GM12878 (cell line): ENCODE measurements around the gene ATP5PD. TPM values are rescaled to one million over a fixed set of nuclear protein-coding genes. Genes with fewer than 3 reads are reported as not detected.

Experiments used
- ATAC-seq: fragments of 200-7000 bp; cut with Tn5 transposase; 3 replicates; pipeline ENCODE4 v1.9.1; 2020; ENCODE audit warnings: mild to moderate bottlenecking, moderate library complexity
- BruUV-seq: library from RNA; stranded (reverse); fragments of 400-500 nt; replicated peaks from 2 replicates; lab custom pipeline; 2021; lab: Mats Ljungman, UMichigan
- CTCF ChIA-PET: fragments of 300-600 bp; sonication (Branson Sonifier 250); formaldehyde crosslinking; extraction: SDS; loops from one replicate; lab custom pipeline; 2021; ENCODE audit warnings: inconsistent platforms; lab: Yijun Ruan, JAX
- POLR2A ChIA-PET: fragments of 350-600 bp; formaldehyde crosslinking; extraction: SDS; loops from one replicate; lab custom pipeline; 2021; ENCODE audit warnings: inconsistent platforms; lab: Charles Lee
- RAD21 ChIA-PET: fragments of 300-600 bp; sonication (Branson Sonifier 250); formaldehyde crosslinking; loops from one replicate; lab custom pipeline; 2023; ENCODE audit warnings: antibody characterized with exemption; ENCODE audit not compliant: unreplicated experiment; lab: Charles Lee
- SMC1A ChIA-PET: fragments of 300-600 bp; sonication (Branson Sonifier 250); formaldehyde crosslinking; loops from one replicate; lab custom pipeline; 2023; ENCODE audit not compliant: unreplicated experiment, uncharacterized antibody; lab: Charles Lee
- DNase-seq: peaks from one replicate; pipeline ENCODE4 v3.0.0-alpha.2; 2011; ENCODE audit warnings: low read depth, low spot score
- FAIRE-seq: peaks from 3 replicates; lab custom pipeline; 2011; peaks lifted over from hg19 to GRCh38; lab: Jason Lieb, UNC
- H2AFZ ChIP-seq: 2 replicates; pipeline ENCODE4 v1.6.0; 2011; ENCODE audit warnings: low read depth, low read length, control low read depth; ENCODE audit not compliant: control insufficient read depth
- H3K27ac ChIP-seq: 2 replicates; pipeline ENCODE4 v1.5.1; 2011; ENCODE audit warnings: control low read depth; ENCODE audit not compliant: control insufficient read depth, insufficient read depth
- H3K27me3 ChIP-seq, 2 experiments: replicated peaks in 1 of 2; 2 replicates each; pipeline versions ENCODE4 v1.6.0 to v1.6.1; 2011; ENCODE audit warnings: low read length in 1 of 2; ENCODE audit not compliant: control insufficient read depth in 2 of 2, insufficient read depth in 2 of 2
- H3K36me3 ChIP-seq, 2 experiments: 2 replicates each; pipeline ENCODE4 v1.5.1; 2011; ENCODE audit warnings: low read length in 1 of 2; ENCODE audit not compliant: control insufficient read depth in 2 of 2, insufficient read depth in 2 of 2
- H3K4me1 ChIP-seq: 2 replicates; pipeline ENCODE4 v1.6.1; 2011; ENCODE audit warnings: mild to moderate bottlenecking, low read length, moderate library complexity, mixed read lengths; ENCODE audit not compliant: control insufficient read depth, insufficient read depth
- H3K4me2 ChIP-seq: 2 replicates; pipeline ENCODE4 v1.6.0; 2011; ENCODE audit warnings: control low read depth; ENCODE audit not compliant: control insufficient read depth, insufficient read depth
- H3K4me3 ChIP-seq: fragments of 200-600 bp; sonication (generic); 2 replicates; pipeline ENCODE4 v1.5.1; 2016
- H3K79me2 ChIP-seq: 2 replicates; pipeline ENCODE4 v1.6.0; 2011; ENCODE audit warnings: low read length; ENCODE audit not compliant: control insufficient read depth, insufficient read depth
- H3K9ac ChIP-seq: 2 replicates; pipeline ENCODE4 v1.8.0; 2011; ENCODE audit warnings: low read length, control low read depth, mixed read lengths; ENCODE audit not compliant: control insufficient read depth, insufficient read depth
- H3K9me3 ChIP-seq: replicated peaks from 3 replicates; pipeline ENCODE4 v1.5.1; 2011; ENCODE audit warnings: mild to moderate bottlenecking, low read length; ENCODE audit not compliant: control insufficient read depth, insufficient read depth
- H4K20me1 ChIP-seq: 2 replicates; pipeline ENCODE4 v1.6.0; 2011; ENCODE audit not compliant: control insufficient read depth, insufficient read depth
- CREB1 ChIP-seq: IDR thresholded peaks from 2 replicates; pipeline ENCODE4 v1.6.1; 2012; ENCODE audit warnings: low read depth, mild to moderate bottlenecking, inconsistent platforms
- CREM ChIP-seq: IDR thresholded peaks from 2 replicates; pipeline ENCODE4 v1.6.1; 2014; ENCODE audit warnings: antibody characterized with exemption, low read depth
- HDGF ChIP-seq: fragments of 450-650 bp; IDR thresholded peaks from 2 replicates; pipeline ENCODE4 v1.6.1; 2016; ENCODE audit warnings: antibody characterized with exemption
- IKZF1 ChIP-seq: fragments of 450-650 bp; conservative IDR thresholded peaks from 2 replicates; pipeline ENCODE4 v1.6.1; 2017; ENCODE audit warnings: antibody characterized with exemption, mild to moderate bottlenecking
- NFIC ChIP-seq: IDR thresholded peaks from 2 replicates; pipeline ENCODE4 v1.6.1; 2012; ENCODE audit warnings: low read depth, mild to moderate bottlenecking, inconsistent platforms, low read length, moderate library complexity
- RAD51 ChIP-seq: fragments of 450-650 bp; IDR thresholded peaks from 2 replicates; pipeline ENCODE4 v1.6.1; 2016; ENCODE audit warnings: moderate library complexity, mild to moderate bottlenecking, inconsistent platforms
- RUNX3 ChIP-seq: IDR thresholded peaks from 2 replicates; pipeline ENCODE4 v1.6.1; 2012; ENCODE audit warnings: low read length, inconsistent platforms
- TARDBP ChIP-seq: IDR thresholded peaks from 2 replicates; pipeline ENCODE4 v1.6.1; 2016; ENCODE audit warnings: borderline replicate concordance
- WGBS: methylation state at CpG from one replicate; pipeline ENCODE4 v1.1.6; 2016; ENCODE audit warnings: low lambda C conversion rate; ENCODE audit not compliant: insufficient replicate concordance, insufficient coverage; ENCODE audit errors: missing lambda C conversion rate; 5-methylcytosine and 5-hydroxymethylcytosine counted together
- in situ Hi-C: fragments of 300-500 bp; cut with MboI; formaldehyde crosslinking; loops from 9 replicates; pipeline ENCODE4 v1.14.3; 2018; ENCODE audit warnings: mixed read lengths
- intact Hi-C: fragments of 100-400 bp; cut with micrococcal nuclease; formaldehyde crosslinking; loops from one replicate; pipeline ENCODE4 v1.14.2; 2022; ENCODE audit not compliant: unreplicated experiment
- polyA plus RNA-seq, 11 experiments: library from polyadenylated mRNA; depleted of rRNA in 4 of 11; unstranded in 6 of 11; stranded (reverse) in 5 of 11; fragments of >200 nt; fragmentation: Nextera tagmentation in 4 of 11; fragmentation: Illumina TruSeq in 1 of 11; extraction: Ambion mirVana in 4 of 11; extraction: Trizol in 1 of 11; gene quantifications; 1 replicate in 1 of 11; 2 replicates in 10 of 11; pipeline versions ENCODE4 v1.2.1 to v1.2.3, GENCODE V29; 2011 to 2016; ENCODE audit warnings: inconsistent platforms in 2 of 11, missing spikeins in 2 of 11, low read depth in 1 of 11
- total RNA-seq, 4 experiments: library from RNA; depleted of rRNA in 3 of 4; stranded (reverse); fragments of >200 nt in 3 of 4; fragmentation: Illumina TruSeq in 1 of 4; extraction: Trizol in 1 of 4; gene quantifications; 2 replicates each; pipeline versions ENCODE4 v1.2.1 to v1.2.3, GENCODE V29; 2013 to 2021
- TF ChIP-seq, protein P1 (sequence below): fragments of 450-650 bp; formaldehyde crosslinking; IDR thresholded peaks from 2 replicates; pipeline ENCODE4 v1.5.0; 2022; ENCODE audit warnings: mild to moderate bottlenecking, missing genetic modification characterization
- TF ChIP-seq, protein P2 (sequence below): fragments of 450-650 bp; IDR thresholded peaks from 2 replicates; pipeline ENCODE4 v1.6.1; 2017; ENCODE audit warnings: mild to moderate bottlenecking, moderate library complexity
- TF ChIP-seq, protein P3 (sequence below): IDR thresholded peaks from 2 replicates; pipeline ENCODE4 v1.6.1; 2011; ENCODE audit warnings: borderline replicate concordance, low read depth, mild to moderate bottlenecking, moderate library complexity, mixed read lengths, low read length; ENCODE audit not compliant: insufficient read depth; ENCODE audit errors: extremely low read length
- TF ChIP-seq, protein P4 (sequence below): fragments of 450-650 bp; IDR thresholded peaks from 2 replicates; pipeline ENCODE4 v1.6.1; 2016; ENCODE audit warnings: mild to moderate bottlenecking

The ATP5PD gene
- total and polyA plus RNA-seq, 10 of the 15 experiments (the other 5 are each of a cell fraction or from before 2014, with no cell fraction given) = 172 to 772 (median 321) TPM

DNA sequence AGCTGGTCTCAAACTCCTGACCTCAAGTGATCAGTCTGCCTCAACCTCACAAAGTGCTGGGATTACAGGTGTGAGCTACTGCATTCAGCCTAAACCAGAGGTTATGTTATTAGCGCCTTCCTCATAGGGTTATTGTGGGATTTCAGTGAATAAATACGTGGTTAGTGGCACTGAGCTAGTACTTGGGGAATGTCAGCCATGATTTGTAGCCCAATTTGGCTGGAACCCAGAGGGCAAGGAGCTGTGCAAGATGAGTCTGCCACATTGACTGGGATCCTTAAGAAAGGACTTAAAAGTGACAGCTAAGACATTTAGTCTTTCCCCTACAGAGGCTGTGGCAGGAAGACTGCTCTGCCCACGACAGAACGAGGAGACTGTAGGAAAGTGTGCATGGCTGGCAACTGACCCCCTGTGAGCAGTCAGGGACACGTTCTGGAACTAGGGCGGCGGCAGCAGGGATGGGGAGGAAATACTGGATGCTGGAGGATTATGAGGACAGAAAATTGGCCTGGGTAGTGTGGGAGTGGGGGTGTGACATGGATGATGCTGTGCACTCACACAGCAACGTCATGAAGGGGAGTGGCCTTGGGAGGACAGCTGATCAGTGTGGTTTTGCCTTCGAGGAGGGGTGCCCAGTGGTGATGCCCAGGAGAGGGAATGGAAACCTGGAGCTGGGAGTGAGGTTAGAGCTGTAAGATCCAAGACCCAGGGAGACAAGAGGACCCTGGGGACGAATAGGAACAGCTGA, 14.6 kb downstream of the ATP5PD start:
- no peaks in the 10 kb centered on the region for H3K36me3 ChIP-seq
- no peaks in the 10 kb centered on the region for H3K79me2 ChIP-seq
- intact Hi-C loops = loop anchor here (5.0 to 10.0 kb wide), 2 partner anchors 67 to 150 kb away; partner anchors contain the start of gene SUMO2
- 0 out of 2 replicates have a peak, but pooled peaks cover 4% of the 10 kb centered on the region for H3K4me1 ChIP-seq
- WGBS = 27% methylated on average over 9 of the region's 10 CpGs
- no peaks in the 10 kb centered on the region for H4K20me1 ChIP-seq
- H3K9ac ChIP-seq = no peak overlapping the region
- RAD21 ChIA-PET = interaction anchor here (0.5 to 2.4 kb wide), 8 partner anchors 17 to 170 kb away, joined by 3 to 21 read pairs (median 4); partner anchors contain the start of gene MRPL58
- BruUV-seq = no TSS peak
- peak overlapping the region; percentile 97 for H3K4me2 ChIP-seq
- no peaks in the 10 kb centered on the region for H3K27me3 ChIP-seq
- peak overlapping the region; percentile 40 for H2AFZ ChIP-seq
- no peak for DNase-seq
- ATAC-seq = peak; percentile 43
- CTCF ChIA-PET = interaction anchor here (0.8 to 5.3 kb wide), 8 partner anchors 13 to 177 kb away, joined by 3 to 37 read pairs (median 4); partner anchors contain the start of gene MRPL58
- H3K9me3 ChIP-seq = no peaks in the 10 kb centered on the region; the same call in 2 of the 3 replicates
- in situ Hi-C loops = no loop called here
- H3K4me3 ChIP-seq = peak overlapping the region; percentile 36; the same call in 1 of the 2 replicates
- POLR2A ChIA-PET = interaction anchor here (0.5 to 2.1 kb wide), 3 partner anchors 16 to 162 kb away, joined by 3 to 10 read pairs (median 3); partner anchors contain the start of gene MRPL58
- FAIRE-seq = no peak
- H3K27ac ChIP-seq = no peak overlapping the region
- SMC1A ChIA-PET = interaction anchor here (0.7 to 1.6 kb wide), 5 partner anchors 17 to 113 kb away, joined by 3 to 15 read pairs (median 5); no protein-coding TSS in a partner anchor
- TF ChIP-seq CREB1 (peak; percentile 87), RUNX3 (peak; percentile 62; the same call in 1 of the 2 replicates), IKZF1 (peak; percentile 38; the same call in 1 of the 2 replicates), HDGF (peak; percentile 66; the same call in 1 of the 2 replicates), RAD51 (peak; percentile 39; the same call in 1 of the 2 replicates), CREM (peak; percentile 59; the same call in 1 of the 2 replicates), NFIC (no peak), TARDBP (no peak)
- TF ChIP-seq, protein P1, sequence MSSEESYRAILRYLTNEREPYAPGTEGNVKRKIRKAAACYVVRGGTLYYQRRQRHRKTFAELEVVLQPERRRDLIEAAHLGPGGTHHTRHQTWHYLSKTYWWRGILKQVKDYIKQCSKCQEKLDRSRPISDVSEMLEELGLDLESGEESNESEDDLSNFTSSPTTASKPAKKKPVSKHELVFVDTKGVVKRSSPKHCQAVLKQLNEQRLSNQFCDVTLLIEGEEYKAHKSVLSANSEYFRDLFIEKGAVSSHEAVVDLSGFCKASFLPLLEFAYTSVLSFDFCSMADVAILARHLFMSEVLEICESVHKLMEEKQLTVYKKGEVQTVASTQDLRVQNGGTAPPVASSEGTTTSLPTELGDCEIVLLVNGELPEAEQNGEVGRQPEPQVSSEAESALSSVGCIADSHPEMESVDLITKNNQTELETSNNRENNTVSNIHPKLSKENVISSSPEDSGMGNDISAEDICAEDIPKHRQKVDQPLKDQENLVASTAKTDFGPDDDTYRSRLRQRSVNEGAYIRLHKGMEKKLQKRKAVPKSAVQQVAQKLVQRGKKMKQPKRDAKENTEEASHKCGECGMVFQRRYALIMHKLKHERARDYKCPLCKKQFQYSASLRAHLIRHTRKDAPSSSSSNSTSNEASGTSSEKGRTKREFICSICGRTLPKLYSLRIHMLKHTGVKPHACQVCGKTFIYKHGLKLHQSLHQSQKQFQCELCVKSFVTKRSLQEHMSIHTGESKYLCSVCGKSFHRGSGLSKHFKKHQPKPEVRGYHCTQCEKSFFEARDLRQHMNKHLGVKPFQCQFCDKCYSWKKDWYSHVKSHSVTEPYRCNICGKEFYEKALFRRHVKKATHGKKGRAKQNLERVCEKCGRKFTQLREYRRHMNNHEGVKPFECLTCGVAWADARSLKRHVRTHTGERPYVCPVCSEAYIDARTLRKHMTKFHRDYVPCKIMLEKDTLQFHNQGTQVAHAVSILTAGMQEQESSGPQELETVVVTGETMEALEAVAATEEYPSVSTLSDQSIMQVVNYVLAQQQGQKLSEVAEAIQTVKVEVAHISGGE = no peak
- TF ChIP-seq, protein P2, sequence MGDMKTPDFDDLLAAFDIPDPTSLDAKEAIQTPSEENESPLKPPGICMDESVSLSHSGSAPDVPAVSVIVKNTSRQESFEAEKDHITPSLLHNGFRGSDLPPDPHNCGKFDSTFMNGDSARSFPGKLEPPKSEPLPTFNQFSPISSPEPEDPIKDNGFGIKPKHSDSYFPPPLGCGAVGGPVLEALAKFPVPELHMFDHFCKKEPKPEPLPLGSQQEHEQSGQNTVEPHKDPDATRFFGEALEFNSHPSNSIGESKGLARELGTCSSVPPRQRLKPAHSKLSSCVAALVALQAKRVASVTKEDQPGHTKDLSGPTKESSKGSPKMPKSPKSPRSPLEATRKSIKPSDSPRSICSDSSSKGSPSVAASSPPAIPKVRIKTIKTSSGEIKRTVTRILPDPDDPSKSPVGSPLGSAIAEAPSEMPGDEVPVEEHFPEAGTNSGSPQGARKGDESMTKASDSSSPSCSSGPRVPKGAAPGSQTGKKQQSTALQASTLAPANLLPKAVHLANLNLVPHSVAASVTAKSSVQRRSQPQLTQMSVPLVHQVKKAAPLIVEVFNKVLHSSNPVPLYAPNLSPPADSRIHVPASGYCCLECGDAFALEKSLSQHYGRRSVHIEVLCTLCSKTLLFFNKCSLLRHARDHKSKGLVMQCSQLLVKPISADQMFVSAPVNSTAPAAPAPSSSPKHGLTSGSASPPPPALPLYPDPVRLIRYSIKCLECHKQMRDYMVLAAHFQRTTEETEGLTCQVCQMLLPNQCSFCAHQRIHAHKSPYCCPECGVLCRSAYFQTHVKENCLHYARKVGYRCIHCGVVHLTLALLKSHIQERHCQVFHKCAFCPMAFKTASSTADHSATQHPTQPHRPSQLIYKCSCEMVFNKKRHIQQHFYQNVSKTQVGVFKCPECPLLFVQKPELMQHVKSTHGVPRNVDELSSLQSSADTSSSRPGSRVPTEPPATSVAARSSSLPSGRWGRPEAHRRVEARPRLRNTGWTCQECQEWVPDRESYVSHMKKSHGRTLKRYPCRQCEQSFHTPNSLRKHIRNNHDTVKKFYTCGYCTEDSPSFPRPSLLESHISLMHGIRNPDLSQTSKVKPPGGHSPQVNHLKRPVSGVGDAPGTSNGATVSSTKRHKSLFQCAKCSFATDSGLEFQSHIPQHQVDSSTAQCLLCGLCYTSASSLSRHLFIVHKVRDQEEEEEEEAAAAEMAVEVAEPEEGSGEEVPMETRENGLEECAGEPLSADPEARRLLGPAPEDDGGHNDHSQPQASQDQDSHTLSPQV = no peak
- TF ChIP-seq, protein P3, sequence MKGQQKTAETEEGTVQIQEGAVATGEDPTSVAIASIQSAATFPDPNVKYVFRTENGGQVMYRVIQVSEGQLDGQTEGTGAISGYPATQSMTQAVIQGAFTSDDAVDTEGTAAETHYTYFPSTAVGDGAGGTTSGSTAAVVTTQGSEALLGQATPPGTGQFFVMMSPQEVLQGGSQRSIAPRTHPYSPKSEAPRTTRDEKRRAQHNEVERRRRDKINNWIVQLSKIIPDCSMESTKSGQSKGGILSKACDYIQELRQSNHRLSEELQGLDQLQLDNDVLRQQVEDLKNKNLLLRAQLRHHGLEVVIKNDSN = peak; percentile 15
- TF ChIP-seq, protein P4, sequence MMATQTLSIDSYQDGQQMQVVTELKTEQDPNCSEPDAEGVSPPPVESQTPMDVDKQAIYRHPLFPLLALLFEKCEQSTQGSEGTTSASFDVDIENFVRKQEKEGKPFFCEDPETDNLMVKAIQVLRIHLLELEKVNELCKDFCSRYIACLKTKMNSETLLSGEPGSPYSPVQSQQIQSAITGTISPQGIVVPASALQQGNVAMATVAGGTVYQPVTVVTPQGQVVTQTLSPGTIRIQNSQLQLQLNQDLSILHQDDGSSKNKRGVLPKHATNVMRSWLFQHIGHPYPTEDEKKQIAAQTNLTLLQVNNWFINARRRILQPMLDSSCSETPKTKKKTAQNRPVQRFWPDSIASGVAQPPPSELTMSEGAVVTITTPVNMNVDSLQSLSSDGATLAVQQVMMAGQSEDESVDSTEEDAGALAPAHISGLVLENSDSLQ = peak; percentile 9; the same call in 1 of the 2 replicates
